ENCODE measurements around the gene MUC3A. TPM values are rescaled to one million over a fixed set of nuclear protein-coding genes. Genes with fewer than 3 reads are reported as not detected.

MUC3A gene
- total and polyA plus RNA-seq, 2 of the 13 experiments (the other 11 are each of a cell fraction or from before 2014, with no cell fraction given) = 0.01 TPM; not detected in 1

DNA sequence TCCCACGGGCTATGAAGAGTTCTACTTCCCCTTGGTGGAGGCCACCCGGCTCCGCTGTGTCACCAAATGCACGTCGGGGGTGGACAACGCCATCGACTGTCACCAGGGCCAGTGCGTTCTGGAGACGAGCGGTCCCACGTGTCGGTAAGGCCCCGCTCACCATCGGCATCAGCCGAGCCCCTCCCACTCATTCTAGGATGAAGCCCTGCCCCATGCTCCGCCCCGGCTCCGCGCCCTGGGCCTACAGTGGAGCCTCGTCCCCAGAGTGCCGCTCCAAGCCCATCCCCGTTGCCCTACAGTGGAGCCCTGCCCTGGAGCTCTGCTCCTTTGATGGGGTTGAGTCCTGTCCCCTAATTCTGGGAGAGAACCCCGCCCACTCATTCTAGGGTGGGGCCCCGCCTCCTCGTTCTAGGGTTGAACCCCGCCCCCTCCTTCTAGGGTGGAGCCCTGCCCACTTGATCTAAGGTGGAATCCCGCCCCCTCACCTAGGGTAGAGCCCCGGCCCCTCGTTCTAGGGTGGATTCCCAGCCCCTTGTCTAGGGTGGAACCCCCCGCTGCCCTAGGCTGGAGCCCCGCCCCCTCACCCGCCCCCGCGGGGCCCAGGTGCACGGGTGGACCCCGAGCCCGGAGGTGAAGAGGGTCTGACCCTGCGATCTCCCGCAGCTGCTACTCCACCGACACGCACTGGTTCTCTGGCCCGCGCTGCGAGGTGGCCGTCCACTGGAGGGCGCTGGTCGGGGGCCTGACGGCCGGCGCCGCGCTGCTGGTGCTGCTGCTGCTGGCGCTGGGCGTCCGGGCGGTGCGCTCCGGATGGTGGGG, 16.6 kb downstream of the MUC3A start (continued):
- TF ChIP-seq TRAFD1 (CRISPR knock-in tag; IDR thresholded peaks at IDR 0.05; ENCODE audit: borderline replicate concordance) = no peak
- no peak for TF ChIP-seq TCF12 (IDR thresholded peaks at IDR 0.05)
- TF ChIP-seq TCF12 (CRISPR knock-in tag; IDR thresholded peaks at IDR 0.05) = 0 out of 2 replicates have a peak, but pooled peaks have one; percentile 45
- no peak for TF ChIP-seq ZSCAN22 (CRISPR knock-in tag; IDR thresholded peaks at IDR 0.05)
- TF ChIP-seq HDAC1 (CRISPR knock-in tag; IDR thresholded peaks at IDR 0.05) = 0 out of 2 replicates have a peak, but pooled peaks have one; percentile 32
- no peak for TF ChIP-seq TGIF2 (CRISPR knock-in tag; IDR thresholded peaks at IDR 0.05)
- 0 out of 2 replicates have a peak, but pooled peaks have one; percentile 31 for TF ChIP-seq ETV5 (CRISPR knock-in tag; IDR thresholded peaks at IDR 0.05; ENCODE audit: borderline replicate concordance)
- no peak for TF ChIP-seq FOXK2 (IDR thresholded peaks at IDR 0.05)
- TF ChIP-seq ZBTB21 (CRISPR knock-in tag; IDR thresholded peaks at IDR 0.05) = no peak
- no peak for TF ChIP-seq GRHL1 (CRISPR knock-in tag; conservative IDR thresholded peaks at IDR 0.05)
- TF ChIP-seq, protein P1, sequence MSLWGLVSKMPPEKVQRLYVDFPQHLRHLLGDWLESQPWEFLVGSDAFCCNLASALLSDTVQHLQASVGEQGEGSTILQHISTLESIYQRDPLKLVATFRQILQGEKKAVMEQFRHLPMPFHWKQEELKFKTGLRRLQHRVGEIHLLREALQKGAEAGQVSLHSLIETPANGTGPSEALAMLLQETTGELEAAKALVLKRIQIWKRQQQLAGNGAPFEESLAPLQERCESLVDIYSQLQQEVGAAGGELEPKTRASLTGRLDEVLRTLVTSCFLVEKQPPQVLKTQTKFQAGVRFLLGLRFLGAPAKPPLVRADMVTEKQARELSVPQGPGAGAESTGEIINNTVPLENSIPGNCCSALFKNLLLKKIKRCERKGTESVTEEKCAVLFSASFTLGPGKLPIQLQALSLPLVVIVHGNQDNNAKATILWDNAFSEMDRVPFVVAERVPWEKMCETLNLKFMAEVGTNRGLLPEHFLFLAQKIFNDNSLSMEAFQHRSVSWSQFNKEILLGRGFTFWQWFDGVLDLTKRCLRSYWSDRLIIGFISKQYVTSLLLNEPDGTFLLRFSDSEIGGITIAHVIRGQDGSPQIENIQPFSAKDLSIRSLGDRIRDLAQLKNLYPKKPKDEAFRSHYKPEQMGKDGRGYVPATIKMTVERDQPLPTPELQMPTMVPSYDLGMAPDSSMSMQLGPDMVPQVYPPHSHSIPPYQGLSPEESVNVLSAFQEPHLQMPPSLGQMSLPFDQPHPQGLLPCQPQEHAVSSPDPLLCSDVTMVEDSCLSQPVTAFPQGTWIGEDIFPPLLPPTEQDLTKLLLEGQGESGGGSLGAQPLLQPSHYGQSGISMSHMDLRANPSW (CRISPR knock-in tag; IDR thresholded peaks at IDR 0.05; ENCODE audit: borderline replicate concordance) = no peak
- TF ChIP-seq PHF8 (CRISPR knock-in tag; IDR thresholded peaks at IDR 0.05) = no peak
- no peak for TF ChIP-seq MLLT10 (CRISPR knock-in tag; IDR thresholded peaks at IDR 0.05)
- 0 out of 2 replicates have a peak, but pooled peaks have one; percentile 20 for TF ChIP-seq POGZ (CRISPR knock-in tag; IDR thresholded peaks at IDR 0.05)
- no peak for TF ChIP-seq ZNF790 (CRISPR knock-in tag; IDR thresholded peaks at IDR 0.05; ENCODE audit: borderline replicate concordance)
- TF ChIP-seq ELF1 (CRISPR knock-in tag; IDR thresholded peaks at IDR 0.05) = no peak
- TF ChIP-seq MYNN (CRISPR knock-in tag; IDR thresholded peaks at IDR 0.05; ENCODE audit: low read depth) = no peak
- TF ChIP-seq MTF2 (CRISPR knock-in tag; IDR thresholded peaks at IDR 0.05; ENCODE audit: borderline replicate concordance) = peak; percentile 87; the same call in 1 of the 2 replicates
- no peak for TF ChIP-seq CENPX (CRISPR knock-in tag; IDR thresholded peaks at IDR 0.05)
- no peak for TF ChIP-seq U2AF1 (optimal IDR thresholded peaks at IDR 0.05; ENCODE audit: low read depth, low read length)
- no peak for TF ChIP-seq ZNF282 (IDR thresholded peaks at IDR 0.05; ENCODE audit: partially characterized antibody)
- TF ChIP-seq NCOA2 (CRISPR knock-in tag; IDR thresholded peaks at IDR 0.05) = no peak
- TF ChIP-seq SIN3A (IDR thresholded peaks at IDR 0.05; ENCODE audit: borderline replicate concordance, low read depth, low read length) = no peak
- TF ChIP-seq ETV6 (CRISPR knock-in tag; conservative IDR thresholded peaks at IDR 0.05) = no peak
- TF ChIP-seq SMAD9 (CRISPR knock-in tag; IDR thresholded peaks at IDR 0.05) = no peak
- TF ChIP-seq KLF9 (CRISPR knock-in tag; IDR thresholded peaks at IDR 0.05; ENCODE audit: low read depth) = no peak
- TF ChIP-seq PPARG (CRISPR knock-in tag; conservative IDR thresholded peaks at IDR 0.05) = no peak

Measured in HepG2 (cell line).